Adrenal gland (tissue), 5 donors: ENCODE data around the gene EGLN3.

Experiments used
- POLR2A ChIP-seq, 2 donors: fragments of 450-650 bp; IDR thresholded peaks; one replicate each; pipeline ENCODE4 v1.6.1; 2017; ENCODE audit warnings: antibody characterized with exemption in 2 of 2, mild to moderate bottlenecking in 2 of 2, moderate library complexity in 1 of 2
- TF ChIP-seq, protein P1 (sequence below), 6 experiments: fragments of 450-650 bp in 4 of 6; fragments of 200-600 bp in 2 of 6; sonication (generic) in 1 of 6; IDR thresholded peaks; 1 replicate in 5 of 6; 2 replicates in 1 of 6; pipeline versions ENCODE4 v1.5.1 to v1.8.0; 2016 to 2021; ENCODE audit warnings: antibody characterized with exemption in 6 of 6, mild to moderate bottlenecking in 2 of 6, moderate library complexity in 1 of 6
- donor health status: DM: no; HTN: no; CAD: no.

DNA sequence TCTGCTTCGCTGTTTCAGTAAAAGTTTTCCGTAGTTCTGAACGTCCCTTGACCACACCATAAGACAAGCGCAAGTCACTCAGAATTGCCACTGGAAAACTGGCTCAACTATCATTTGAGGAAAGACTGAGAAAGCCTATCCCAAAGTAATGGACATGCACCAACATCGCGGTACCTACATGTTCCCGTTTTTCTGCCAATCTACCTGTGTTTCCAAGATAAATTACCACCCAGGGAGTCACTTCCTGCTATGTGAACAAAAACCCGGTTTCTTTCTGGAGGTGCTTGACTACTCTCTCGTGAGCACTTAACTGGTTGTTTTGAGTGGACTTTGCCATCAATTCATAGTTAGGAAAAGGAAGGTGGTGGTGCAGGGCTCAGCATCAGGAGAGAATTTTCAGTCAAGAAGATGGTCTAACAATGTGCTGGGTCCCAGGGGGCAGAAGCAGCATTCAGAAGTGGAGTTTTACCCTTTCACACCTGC lies 1.4 kb downstream of the EGLN3 start:
- TF ChIP-seq, protein P1, sequence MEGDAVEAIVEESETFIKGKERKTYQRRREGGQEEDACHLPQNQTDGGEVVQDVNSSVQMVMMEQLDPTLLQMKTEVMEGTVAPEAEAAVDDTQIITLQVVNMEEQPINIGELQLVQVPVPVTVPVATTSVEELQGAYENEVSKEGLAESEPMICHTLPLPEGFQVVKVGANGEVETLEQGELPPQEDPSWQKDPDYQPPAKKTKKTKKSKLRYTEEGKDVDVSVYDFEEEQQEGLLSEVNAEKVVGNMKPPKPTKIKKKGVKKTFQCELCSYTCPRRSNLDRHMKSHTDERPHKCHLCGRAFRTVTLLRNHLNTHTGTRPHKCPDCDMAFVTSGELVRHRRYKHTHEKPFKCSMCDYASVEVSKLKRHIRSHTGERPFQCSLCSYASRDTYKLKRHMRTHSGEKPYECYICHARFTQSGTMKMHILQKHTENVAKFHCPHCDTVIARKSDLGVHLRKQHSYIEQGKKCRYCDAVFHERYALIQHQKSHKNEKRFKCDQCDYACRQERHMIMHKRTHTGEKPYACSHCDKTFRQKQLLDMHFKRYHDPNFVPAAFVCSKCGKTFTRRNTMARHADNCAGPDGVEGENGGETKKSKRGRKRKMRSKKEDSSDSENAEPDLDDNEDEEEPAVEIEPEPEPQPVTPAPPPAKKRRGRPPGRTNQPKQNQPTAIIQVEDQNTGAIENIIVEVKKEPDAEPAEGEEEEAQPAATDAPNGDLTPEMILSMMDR (IDR thresholded peaks at IDR 0.05) = no peak
- TF ChIP-seq POLR2A (IDR thresholded peaks at IDR 0.05) = no peak
